PC-3 (cell line): ENCODE data around the gene PFKFB3.

Experiments used
- CTCF ChIP-seq: fragments of 300-600 bp; sonication (generic); conservative IDR thresholded peaks from 2 replicates; pipeline ENCODE4 v1.5.1; 2017; ENCODE audit warnings: antibody characterized with exemption, low read depth, mild to moderate bottlenecking, low read length
- EZH2 ChIP-seq: fragments of 300-600 bp; sonication (generic); IDR thresholded peaks from one replicate; pipeline ENCODE4 v1.6.1; 2017; ENCODE audit warnings: antibody characterized with exemption, mild to moderate bottlenecking, low read length; ENCODE audit not compliant: unreplicated experiment
- EZH2phosphoT487 ChIP-seq: fragments of 300-600 bp; sonication (generic); IDR thresholded peaks from 2 replicates; pipeline ENCODE4 v1.6.1; 2018; ENCODE audit warnings: mild to moderate bottlenecking, antibody characterized with exemption, low read length, borderline replicate concordance

- TF ChIP-seq CTCF (no peak), EZH2 (no peak), EZH2phosphoT487 (no peak)
Observed at GRCh38 chr10:6154566-6154965, 48.2 kb upstream of the PFKFB3 start.
